SK-N-SH treated with all-trans-retinoic acid at 6 μM for 48 hours (cell line): ENCODE results near the gene PHLDA3.

Experiments
- ATAC-seq: fragments of 200-7000 bp; cut with Tn5 transposase; 3 replicates; pipeline ENCODE4 v1.9.1; 2020; ENCODE audit warnings: mild to moderate bottlenecking, moderate library complexity
- ARNTL ChIP-seq: fragments of 450-650 bp; formaldehyde crosslinking; IDR thresholded peaks from 2 replicates; pipeline ENCODE4 v1.5.0; 2020; ENCODE audit warnings: low read depth, mild to moderate bottlenecking, moderate library complexity, borderline replicate concordance
- BACH2 ChIP-seq: fragments of 250-450 bp; sonication (Bioruptor Pico); IDR thresholded peaks from 2 replicates; pipeline ENCODE4 v1.9.0; 2021; ENCODE audit warnings: mild to moderate bottlenecking, borderline replicate concordance
- CSDC2 ChIP-seq: fragments of 250-450 bp; sonication (Bioruptor Pico); IDR thresholded peaks from 2 replicates; pipeline ENCODE4 v1.5.0; 2020; ENCODE audit warnings: mild to moderate bottlenecking, moderate library complexity
- ESRRG ChIP-seq: fragments of 250-450 bp; sonication (Bioruptor Pico); IDR thresholded peaks from 2 replicates; pipeline ENCODE4 v1.6.1; 2021; ENCODE audit warnings: mild to moderate bottlenecking
- GLIS3 ChIP-seq: fragments of 250-450 bp; sonication (Bioruptor Pico); IDR thresholded peaks from 2 replicates; pipeline ENCODE4 v1.5.0; 2020; ENCODE audit warnings: mild to moderate bottlenecking, moderate library complexity
- ISL1 ChIP-seq: fragments of 250-450 bp; sonication (Bioruptor Pico); IDR thresholded peaks from 2 replicates; pipeline ENCODE4 v2.1.2; 2022; ENCODE audit warnings: mild to moderate bottlenecking, moderate library complexity
- OSR1 ChIP-seq: fragments of 250-450 bp; sonication (Bioruptor Pico); IDR thresholded peaks from 2 replicates; pipeline ENCODE4 v1.8.0; 2022; ENCODE audit warnings: moderate library complexity, mild to moderate bottlenecking, inconsistent platforms
- PPARA ChIP-seq: fragments of 250-450 bp; sonication (Bioruptor Pico); IDR thresholded peaks from 2 replicates; pipeline ENCODE4 v1.5.0; 2020; ENCODE audit warnings: mild to moderate bottlenecking, borderline replicate concordance
- SNAI2 ChIP-seq: fragments of 250-450 bp; sonication (Bioruptor Pico); IDR thresholded peaks from 2 replicates; pipeline ENCODE4 v1.5.0; 2020; ENCODE audit warnings: mild to moderate bottlenecking, moderate library complexity
- TCF4 ChIP-seq: fragments of 250-450 bp; sonication (Bioruptor Pico); IDR thresholded peaks from 2 replicates; pipeline ENCODE4 v1.8.0; 2021; ENCODE audit warnings: mild to moderate bottlenecking, moderate library complexity, borderline replicate concordance
- TOX ChIP-seq: fragments of 250-450 bp; sonication (Bioruptor Pico); IDR thresholded peaks from 2 replicates; pipeline ENCODE4 v1.8.0; 2021; ENCODE audit warnings: mild to moderate bottlenecking, moderate library complexity, borderline replicate concordance
- ZC3H10 ChIP-seq: fragments of 250-450 bp; sonication (Bioruptor Pico); IDR thresholded peaks from 2 replicates; pipeline ENCODE4 v1.5.1; 2021; ENCODE audit warnings: mild to moderate bottlenecking, moderate library complexity
- ZFP3 ChIP-seq: fragments of 250-450 bp; sonication (Bioruptor Pico); IDR thresholded peaks from 2 replicates; pipeline ENCODE4 v1.5.0; 2020; ENCODE audit warnings: mild to moderate bottlenecking, moderate library complexity
- ZFP30 ChIP-seq: fragments of 450-650 bp; formaldehyde crosslinking; IDR thresholded peaks from 2 replicates; pipeline ENCODE4 v1.5.0; 2022; ENCODE audit warnings: mild to moderate bottlenecking, moderate library complexity
- ZNF565 ChIP-seq: fragments of 450-650 bp; formaldehyde crosslinking; conservative IDR thresholded peaks from 2 replicates; pipeline ENCODE4 v1.5.0; 2020; ENCODE audit warnings: low read depth, mild to moderate bottlenecking, moderate library complexity
- ZNF70 ChIP-seq: fragments of 450-650 bp; formaldehyde crosslinking; IDR thresholded peaks from 2 replicates; pipeline ENCODE4 v1.5.0; 2020; ENCODE audit warnings: mild to moderate bottlenecking, moderate library complexity
- ZNF8 ChIP-seq: fragments of 450-650 bp; formaldehyde crosslinking; IDR thresholded peaks from 2 replicates; pipeline ENCODE4 v1.5.0; 2020; ENCODE audit warnings: mild to moderate bottlenecking, moderate library complexity
- TF ChIP-seq, protein P1 (sequence below): fragments of 250-450 bp; sonication (Bioruptor Pico); IDR thresholded peaks from 2 replicates; pipeline ENCODE4 v1.5.1; 2020; ENCODE audit warnings: low read depth, mild to moderate bottlenecking, moderate library complexity
- TF ChIP-seq, protein P2 (sequence below): fragments of 250-450 bp; sonication (Bioruptor Pico); IDR thresholded peaks from 2 replicates; pipeline ENCODE4 v1.5.1; 2021; ENCODE audit warnings: mild to moderate bottlenecking, moderate library complexity
- TF ChIP-seq, protein P3 (sequence below): fragments of 250-450 bp; sonication (Bioruptor Pico); IDR thresholded peaks from 2 replicates; pipeline ENCODE4 v1.8.0; 2021; ENCODE audit warnings: low read depth, mild to moderate bottlenecking, moderate library complexity, borderline replicate concordance
- TF ChIP-seq, protein P4 (sequence below): fragments of 250-450 bp; sonication (Bioruptor Pico); IDR thresholded peaks from 2 replicates; pipeline ENCODE4 v1.5.0; 2020; ENCODE audit warnings: mild to moderate bottlenecking, moderate library complexity
- TF ChIP-seq, protein P5 (sequence below): fragments of 250-450 bp; sonication (Bioruptor Pico); IDR thresholded peaks from 2 replicates; pipeline ENCODE4 v1.8.0; 2020; ENCODE audit warnings: mild to moderate bottlenecking, moderate library complexity, borderline replicate concordance

PHLDA3 gene

DNA sequence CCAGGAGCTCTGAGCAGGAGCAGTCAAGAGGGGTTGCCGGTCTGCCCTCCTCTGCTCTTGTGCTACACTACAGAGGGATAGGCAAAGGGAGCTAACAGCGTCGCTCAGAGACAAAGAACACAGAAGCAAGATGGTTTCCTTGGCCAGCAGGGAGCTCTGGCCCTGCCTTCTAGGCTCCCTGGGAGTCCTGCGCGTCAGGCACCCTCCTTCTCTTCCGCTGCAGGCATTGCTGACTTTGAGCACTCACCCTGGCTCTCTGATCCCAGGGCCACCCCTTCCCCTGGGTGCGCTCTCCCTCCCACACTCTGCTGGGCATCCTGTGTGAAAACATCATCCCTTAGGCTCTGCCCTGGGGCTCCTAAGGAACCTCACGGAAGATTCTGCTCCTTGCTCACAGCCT is 47.9 kb downstream of the PHLDA3 start:
- no peak for TF ChIP-seq ZNF565 (CRISPR knock-in tag)
- TF ChIP-seq, protein P1, sequence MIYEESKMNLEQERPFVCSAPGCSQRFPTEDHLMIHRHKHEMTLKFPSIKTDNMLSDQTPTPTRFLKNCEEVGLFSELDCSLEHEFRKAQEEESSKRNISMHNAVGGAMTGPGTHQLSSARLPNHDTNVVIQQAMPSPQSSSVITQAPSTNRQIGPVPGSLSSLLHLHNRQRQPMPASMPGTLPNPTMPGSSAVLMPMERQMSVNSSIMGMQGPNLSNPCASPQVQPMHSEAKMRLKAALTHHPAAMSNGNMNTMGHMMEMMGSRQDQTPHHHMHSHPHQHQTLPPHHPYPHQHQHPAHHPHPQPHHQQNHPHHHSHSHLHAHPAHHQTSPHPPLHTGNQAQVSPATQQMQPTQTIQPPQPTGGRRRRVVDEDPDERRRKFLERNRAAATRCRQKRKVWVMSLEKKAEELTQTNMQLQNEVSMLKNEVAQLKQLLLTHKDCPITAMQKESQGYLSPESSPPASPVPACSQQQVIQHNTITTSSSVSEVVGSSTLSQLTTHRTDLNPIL (CRISPR knock-in tag) = no peak
- no peak for TF ChIP-seq ZNF70 (CRISPR knock-in tag)
- no peak for TF ChIP-seq CSDC2
- no peak for TF ChIP-seq ZNF8 (CRISPR knock-in tag)
- no peak for TF ChIP-seq ZFP3 (CRISPR knock-in tag)
- TF ChIP-seq ESRRG (CRISPR knock-in tag) = no peak
- TF ChIP-seq, protein P2, sequence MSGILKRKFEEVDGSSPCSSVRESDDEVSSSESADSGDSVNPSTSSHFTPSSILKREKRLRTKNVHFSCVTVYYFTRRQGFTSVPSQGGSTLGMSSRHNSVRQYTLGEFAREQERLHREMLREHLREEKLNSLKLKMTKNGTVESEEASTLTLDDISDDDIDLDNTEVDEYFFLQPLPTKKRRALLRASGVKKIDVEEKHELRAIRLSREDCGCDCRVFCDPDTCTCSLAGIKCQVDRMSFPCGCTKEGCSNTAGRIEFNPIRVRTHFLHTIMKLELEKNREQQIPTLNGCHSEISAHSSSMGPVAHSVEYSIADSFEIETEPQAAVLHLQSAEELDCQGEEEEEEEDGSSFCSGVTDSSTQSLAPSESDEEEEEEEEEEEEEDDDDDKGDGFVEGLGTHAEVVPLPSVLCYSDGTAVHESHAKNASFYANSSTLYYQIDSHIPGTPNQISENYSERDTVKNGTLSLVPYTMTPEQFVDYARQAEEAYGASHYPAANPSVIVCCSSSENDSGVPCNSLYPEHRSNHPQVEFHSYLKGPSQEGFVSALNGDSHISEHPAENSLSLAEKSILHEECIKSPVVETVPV (CRISPR knock-in tag) = no peak
- TF ChIP-seq ZC3H10 (CRISPR knock-in tag) = no peak
- TF ChIP-seq, protein P3, sequence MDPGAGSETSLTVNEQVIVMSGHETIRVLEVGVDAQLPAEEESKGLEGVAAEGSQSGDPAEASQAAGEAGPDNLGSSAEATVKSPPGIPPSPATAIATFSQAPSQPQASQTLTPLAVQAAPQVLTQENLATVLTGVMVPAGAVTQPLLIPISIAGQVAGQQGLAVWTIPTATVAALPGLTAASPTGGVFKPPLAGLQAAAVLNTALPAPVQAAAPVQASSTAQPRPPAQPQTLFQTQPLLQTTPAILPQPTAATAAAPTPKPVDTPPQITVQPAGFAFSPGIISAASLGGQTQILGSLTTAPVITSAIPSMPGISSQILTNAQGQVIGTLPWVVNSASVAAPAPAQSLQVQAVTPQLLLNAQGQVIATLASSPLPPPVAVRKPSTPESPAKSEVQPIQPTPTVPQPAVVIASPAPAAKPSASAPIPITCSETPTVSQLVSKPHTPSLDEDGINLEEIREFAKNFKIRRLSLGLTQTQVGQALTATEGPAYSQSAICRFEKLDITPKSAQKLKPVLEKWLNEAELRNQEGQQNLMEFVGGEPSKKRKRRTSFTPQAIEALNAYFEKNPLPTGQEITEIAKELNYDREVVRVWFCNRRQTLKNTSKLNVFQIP (CRISPR knock-in tag) = no peak
- TF ChIP-seq ARNTL (CRISPR knock-in tag) = no peak
- no peak for TF ChIP-seq GLIS3 (CRISPR knock-in tag)
- TF ChIP-seq PPARA (CRISPR knock-in tag) = no peak
- TF ChIP-seq BACH2 (CRISPR knock-in tag) = no peak
- TF ChIP-seq, protein P4, sequence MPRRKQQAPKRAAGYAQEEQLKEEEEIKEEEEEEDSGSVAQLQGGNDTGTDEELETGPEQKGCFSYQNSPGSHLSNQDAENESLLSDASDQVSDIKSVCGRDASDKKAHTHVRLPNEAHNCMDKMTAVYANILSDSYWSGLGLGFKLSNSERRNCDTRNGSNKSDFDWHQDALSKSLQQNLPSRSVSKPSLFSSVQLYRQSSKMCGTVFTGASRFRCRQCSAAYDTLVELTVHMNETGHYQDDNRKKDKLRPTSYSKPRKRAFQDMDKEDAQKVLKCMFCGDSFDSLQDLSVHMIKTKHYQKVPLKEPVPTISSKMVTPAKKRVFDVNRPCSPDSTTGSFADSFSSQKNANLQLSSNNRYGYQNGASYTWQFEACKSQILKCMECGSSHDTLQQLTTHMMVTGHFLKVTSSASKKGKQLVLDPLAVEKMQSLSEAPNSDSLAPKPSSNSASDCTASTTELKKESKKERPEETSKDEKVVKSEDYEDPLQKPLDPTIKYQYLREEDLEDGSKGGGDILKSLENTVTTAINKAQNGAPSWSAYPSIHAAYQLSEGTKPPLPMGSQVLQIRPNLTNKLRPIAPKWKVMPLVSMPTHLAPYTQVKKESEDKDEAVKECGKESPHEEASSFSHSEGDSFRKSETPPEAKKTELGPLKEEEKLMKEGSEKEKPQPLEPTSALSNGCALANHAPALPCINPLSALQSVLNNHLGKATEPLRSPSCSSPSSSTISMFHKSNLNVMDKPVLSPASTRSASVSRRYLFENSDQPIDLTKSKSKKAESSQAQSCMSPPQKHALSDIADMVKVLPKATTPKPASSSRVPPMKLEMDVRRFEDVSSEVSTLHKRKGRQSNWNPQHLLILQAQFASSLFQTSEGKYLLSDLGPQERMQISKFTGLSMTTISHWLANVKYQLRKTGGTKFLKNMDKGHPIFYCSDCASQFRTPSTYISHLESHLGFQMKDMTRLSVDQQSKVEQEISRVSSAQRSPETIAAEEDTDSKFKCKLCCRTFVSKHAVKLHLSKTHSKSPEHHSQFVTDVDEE = no peak
- no peak for TF ChIP-seq ZFP30
- no peak for TF ChIP-seq SNAI2
- TF ChIP-seq OSR1 (CRISPR knock-in tag) = no peak
- ATAC-seq = peak; percentile 8; the same call in 2 of the 3 replicates

DNA sequence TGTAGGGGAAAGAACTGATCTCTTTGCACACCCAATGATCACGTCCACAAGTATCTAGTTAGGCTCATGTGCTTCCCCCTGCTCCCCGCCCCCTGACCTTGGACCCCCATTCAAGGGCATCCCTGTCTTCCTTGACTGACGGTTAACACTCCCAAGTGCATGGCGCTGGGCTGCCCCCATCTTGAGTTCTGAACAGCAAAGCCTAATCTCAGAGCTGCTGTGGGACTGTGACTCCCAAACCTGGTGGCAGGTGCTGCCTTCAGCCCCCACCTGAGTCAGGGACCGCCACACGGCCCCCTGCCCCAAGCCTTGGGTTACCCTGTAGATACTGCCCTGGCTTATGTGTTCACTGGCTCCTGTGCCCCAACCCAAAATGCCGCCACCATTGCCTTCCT is 48.4 kb downstream of the PHLDA3 start:
- ATAC-seq = no peak
- no peak for TF ChIP-seq TOX (CRISPR knock-in tag)
- TF ChIP-seq ISL1 (CRISPR knock-in tag) = no peak
- no peak for TF ChIP-seq ZNF565 (CRISPR knock-in tag)
- TF ChIP-seq, protein P2 (CRISPR knock-in tag) = no peak
- no peak for TF ChIP-seq CSDC2
- no peak for TF ChIP-seq ESRRG (CRISPR knock-in tag)
- no peak for TF ChIP-seq ZFP3 (CRISPR knock-in tag)
- TF ChIP-seq TCF4 (CRISPR knock-in tag) = no peak
- no peak for TF ChIP-seq PPARA (CRISPR knock-in tag)
- TF ChIP-seq, protein P5, sequence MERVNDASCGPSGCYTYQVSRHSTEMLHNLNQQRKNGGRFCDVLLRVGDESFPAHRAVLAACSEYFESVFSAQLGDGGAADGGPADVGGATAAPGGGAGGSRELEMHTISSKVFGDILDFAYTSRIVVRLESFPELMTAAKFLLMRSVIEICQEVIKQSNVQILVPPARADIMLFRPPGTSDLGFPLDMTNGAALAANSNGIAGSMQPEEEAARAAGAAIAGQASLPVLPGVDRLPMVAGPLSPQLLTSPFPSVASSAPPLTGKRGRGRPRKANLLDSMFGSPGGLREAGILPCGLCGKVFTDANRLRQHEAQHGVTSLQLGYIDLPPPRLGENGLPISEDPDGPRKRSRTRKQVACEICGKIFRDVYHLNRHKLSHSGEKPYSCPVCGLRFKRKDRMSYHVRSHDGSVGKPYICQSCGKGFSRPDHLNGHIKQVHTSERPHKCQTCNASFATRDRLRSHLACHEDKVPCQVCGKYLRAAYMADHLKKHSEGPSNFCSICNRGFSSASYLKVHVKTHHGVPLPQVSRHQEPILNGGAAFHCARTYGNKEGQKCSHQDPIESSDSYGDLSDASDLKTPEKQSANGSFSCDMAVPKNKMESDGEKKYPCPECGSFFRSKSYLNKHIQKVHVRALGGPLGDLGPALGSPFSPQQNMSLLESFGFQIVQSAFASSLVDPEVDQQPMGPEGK = no peak
- TF ChIP-seq, protein P1 (CRISPR knock-in tag) = no peak
- TF ChIP-seq ZNF8 (CRISPR knock-in tag) = no peak
- TF ChIP-seq ZC3H10 (CRISPR knock-in tag) = no peak
